HPDE6-E6E7 (cell line): ENCODE measurements around the gene RSAD1.

ENCODE experiments used
- DNase-seq: peaks from one replicate; pipeline ENCODE4 v3.0.0; 2011; ENCODE audit warnings: missing footprints; ENCODE audit errors: extremely low spot score

The RSAD1 gene

DNA sequence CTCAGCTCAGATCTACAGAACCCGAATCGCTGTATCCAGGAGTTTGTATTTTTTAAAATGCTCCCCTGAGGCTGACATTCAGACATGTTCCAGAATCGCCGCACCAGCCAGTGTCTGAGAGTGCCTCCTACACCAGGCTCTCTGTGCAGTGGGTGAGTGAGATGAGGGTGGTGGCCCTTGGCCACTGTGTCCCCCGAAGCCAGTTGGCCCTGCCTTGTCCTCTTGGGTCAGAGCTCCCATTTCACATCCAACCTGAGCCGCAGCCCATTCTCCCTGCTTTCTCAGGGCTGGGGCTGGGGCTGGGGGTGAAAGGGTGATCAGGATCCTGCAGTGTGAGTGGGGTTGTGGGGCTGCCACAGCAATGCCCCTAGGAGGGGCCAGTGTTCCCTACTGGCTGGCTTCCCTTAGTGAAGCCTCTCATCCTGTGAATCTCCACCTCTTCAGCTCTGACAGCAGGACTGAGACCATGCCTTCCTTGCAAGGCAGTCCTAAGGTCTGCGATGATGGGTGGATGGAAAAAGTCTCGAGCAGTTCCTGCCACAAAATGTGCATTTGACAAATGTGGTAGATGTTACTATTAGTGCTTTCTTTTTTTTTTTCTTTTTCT, 16.7 kb downstream of the RSAD1 start:
- DNase-seq, result no peak

DNA sequence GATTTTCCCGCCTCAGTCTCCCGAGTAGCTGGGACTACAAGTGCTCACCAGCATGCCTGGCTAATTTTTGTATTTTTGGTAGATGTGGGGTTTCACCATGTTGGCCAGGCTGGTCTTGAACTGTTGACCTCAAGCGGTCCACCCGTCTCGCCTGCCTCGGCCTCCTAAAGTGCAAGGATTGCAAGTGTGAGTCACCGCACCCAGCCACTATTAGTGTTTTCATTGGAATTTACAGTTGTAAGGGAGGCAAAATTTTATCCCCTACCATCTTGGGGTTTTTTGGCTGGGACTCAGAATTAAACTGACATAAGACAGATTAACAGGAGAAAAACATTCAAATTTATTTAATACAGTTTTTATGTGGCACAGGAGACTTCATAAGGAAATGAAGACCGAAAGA, 17.3 kb downstream of the RSAD1 start:
- no peak for DNase-seq

DNA sequence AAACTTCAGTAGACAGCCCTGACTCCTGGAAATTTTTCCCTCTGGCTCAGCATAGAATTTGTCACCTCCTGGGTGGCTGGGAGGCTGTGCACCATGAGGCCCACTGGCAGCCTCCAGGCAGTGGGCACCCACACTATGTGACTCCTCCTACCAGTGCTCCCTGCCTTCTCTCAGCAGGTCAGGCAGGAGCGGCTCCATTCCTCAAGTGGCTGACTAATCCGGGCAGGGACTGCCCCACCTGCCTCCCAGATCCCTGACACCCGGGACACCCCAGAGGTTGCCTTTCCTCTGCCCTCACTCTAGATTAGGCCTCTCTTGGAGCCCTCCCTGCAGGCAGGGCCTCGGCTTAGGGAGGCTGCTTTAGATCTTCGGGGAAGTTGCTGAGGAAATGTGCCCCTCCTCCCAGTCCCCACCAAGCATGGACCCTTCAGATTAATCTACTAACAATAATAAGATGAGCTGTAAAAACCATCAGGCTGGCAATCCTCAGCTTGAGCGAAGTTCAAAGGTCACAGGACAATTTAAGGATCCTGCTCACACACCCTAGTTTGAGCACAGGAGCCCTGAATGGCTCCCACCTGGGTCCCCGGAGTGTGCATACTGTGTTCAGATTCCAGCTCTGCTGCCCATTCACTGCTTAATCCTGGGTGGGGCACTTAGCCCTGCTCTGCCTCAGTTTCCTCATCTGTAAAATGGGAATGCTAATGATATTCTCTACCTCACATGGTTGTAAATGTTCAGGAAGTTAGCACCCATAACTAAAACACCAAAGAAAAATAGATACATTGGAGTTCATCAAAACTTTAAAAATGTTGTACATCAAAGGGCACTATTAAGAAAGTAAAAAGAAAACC, 19.6 kb downstream of the RSAD1 start:
- DNase-seq, result peak; percentile 77

DNA sequence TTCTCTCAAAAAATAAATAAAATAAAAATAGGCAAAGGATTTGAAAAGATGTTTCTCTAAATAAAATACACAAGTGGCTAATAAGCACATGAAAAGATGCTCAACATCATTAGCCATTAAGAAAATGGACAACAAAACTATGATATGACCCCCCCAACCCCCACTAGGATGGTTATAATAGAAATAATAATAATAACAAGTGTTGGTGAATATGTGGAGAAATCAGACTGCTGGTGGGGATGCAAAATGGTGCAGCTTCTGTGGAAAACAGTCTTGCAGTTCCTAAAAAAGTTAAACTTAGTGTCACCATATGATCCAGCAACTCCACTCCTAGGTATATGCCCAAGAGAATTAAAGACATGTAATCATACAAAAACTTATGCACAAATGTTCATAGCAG, 20.6 kb downstream of the RSAD1 start:
- DNase-seq, result no peak

DNA sequence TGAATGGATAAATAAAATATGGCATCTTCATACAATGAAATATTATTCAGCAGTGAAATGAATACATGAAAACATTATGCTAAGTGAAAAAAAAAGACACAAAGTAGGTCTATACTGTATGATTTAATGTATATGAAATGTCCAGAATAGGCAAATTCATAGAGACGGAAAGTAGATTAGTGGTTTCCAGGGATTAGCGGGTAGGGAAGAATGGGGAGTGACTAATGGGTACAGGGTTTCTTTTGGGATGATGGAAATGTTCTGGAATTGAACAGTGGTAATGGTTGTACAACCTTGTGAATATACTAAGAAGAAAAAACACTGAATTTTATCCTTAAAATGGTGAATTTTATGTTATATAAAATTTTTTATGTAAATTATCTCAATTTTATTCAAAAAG, 21.1 kb downstream of the RSAD1 start:
- no peak for DNase-seq

DNA sequence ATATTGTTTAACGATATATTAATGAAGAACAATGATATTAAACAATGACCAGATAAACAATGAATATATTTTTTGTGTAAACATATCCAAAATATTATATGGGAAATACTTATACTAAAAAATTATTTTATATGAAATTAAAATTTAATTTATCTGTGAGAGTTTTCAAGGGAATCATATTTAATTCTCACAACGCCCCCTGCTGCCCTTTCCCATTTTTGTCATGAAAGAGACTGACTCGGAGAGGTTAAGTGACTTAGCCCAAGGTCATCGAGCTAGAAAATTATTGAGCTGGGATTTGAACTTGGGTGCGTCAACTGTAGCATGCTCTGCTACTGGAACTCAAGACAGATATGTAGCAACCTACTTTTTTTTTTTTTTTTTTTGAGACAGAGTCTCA, 22.4 kb downstream of the RSAD1 start:
- DNase-seq, result no peak

GRCh38 chr17:50502301-50502990, 23.8 kb downstream of the RSAD1 start:
- DNase-seq, result no peak

DNA sequence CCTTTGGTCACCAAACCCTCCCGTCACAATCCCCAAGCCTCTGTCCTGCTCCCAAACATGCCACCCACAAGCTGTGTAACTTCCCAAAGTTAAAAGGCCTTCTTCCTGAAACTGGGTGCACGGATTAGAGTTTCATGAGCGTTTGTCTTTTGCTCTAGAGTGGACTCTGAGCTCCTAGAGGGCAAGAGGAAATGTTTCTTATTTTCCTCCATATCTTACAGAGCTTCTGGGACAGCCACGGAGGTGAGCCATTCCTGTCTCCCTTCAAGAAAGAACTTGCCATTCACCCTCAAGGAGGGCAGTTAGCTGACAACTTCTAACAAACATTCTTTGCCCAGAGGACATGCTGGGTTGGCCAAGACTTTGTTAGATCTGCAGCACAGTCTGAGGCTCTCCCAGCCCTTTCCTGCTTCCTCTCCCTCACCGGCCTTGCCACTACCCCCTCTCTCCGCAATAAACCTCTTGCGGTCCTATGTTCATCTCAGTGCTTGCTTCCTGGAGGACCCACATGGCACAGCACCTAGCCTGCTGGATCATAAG, 27.0 kb downstream of the RSAD1 start:
- no peak for DNase-seq

DNA sequence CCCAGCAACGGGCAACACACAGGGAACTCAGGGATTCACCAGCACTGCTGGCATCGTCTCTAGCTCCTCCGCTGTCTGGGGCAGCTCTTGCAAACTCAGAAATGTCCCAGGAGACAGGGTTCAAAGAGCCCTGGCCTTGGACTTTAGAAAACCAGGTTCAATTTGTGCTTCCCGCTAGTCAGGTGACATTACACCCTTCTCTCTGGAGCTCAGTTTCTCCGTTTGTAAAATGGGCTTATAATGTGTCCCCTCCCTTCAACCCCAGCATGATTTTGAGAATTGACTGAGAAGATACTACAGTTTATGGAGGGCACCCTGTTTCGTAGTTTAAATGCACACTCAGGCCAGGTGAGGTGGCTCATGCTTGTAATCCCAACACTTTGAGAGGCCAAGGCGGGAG, 27.6 kb downstream of the RSAD1 start:
- DNase-seq, result no peak

- no peak for DNase-seq
These were observed 29.4 kb downstream of the RSAD1 start, which contains the start of gene MYCBPAP for GRCh38 chr17:50507871-50508572. Gene MYCBPAP (plus strand): TSS chr17:50508439. CDS start chr17:50508675, 236 bp downstream.

GRCh38 chr17:50508573-50509460, 30.2 kb downstream of the RSAD1 start:
- DNase-seq, result no peak

GRCh38 chr17:50511058-50511457, 32.4 kb downstream of the RSAD1 start:
- DNase-seq, result peak; percentile 52

GRCh38 chr17:50513495-50513894, 34.8 kb downstream of the RSAD1 start:
- no peak for DNase-seq

DNA sequence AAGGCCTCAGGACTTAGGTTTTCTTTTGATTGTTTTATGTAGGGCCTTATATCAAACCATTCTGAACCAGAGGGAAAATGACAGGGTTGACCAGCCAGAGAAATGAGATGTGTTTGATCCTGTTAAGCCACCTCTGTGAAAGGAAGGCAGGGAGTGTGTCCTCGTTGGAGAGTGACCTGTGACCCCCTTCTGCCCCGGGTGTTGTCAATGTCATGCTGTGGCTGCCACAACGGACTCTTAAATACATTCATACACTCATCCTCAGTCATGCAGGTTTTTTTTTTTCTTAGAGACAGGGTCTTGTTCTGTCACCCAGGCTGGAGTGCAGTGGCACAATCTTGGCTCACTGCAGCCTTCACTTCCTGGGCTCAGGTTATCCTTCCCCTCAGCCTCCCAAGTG, 35.7 kb downstream of the RSAD1 start:
- no peak for DNase-seq

GRCh38 chr17:50514936-50515702, 36.5 kb downstream of the RSAD1 start:
- DNase-seq, result no peak

DNA sequence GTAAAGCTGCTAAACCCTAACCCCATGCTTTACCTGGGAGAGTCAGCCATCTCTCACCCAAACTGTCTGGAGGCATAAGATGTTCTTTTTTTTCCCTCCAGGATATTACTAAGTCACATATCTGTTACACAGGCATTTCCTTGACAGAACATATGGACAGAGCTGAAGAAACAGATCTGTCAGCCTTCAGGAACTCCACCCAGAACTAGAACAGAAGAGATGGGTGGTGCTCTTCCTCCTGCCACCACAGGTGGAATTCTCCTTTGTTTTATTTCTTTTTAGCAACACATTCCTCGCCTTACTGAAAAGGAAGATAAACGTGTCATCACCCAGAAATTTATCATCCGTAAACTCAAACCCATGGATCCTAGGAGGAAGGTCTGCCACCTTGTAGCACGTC, 38.4 kb downstream of the RSAD1 start:
- no peak for DNase-seq

DNA sequence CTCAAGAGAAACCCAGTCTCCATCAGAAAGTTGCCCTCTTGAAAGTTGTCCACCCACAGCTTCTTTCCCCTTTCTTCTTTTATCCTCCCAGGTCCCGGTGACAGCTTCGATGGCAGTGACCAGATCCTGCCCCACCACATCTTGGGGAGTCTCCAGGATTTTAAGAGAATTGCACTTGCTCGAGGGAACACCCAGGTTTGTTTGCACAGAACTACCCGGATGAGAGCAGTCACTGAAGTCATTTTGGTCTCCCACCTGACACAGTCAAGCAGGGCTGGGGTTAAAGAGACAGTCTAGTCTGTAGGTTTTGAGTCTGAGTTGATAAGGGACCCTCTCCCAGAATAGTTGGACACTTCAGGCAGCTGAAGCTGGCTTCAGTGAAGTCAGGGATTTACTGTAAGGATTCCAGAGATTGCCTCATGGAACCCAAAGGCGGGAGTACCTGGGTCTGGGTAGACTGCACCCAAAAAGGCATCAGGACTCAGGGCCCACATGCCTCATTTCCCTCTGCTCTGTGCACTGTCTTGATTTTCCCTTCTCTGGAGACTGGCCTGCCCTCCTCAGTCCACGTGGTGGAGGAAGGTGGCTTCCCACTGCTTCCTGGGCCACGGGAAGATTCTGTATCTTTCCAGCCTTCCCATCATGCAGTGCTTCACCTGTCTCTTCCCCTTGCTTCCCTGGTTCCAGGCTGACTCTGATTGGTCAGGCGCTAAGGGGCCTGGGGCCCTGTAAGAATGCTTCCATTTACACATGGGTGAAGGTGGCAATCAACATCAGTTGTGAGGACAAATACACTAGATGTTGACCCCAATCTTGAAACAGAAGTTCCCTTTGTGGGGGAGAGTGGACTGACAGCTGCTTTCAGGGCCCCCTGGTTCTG, 39.1 kb downstream of the RSAD1 start:
- DNase-seq, result no peak

GRCh38 chr17:50518384-50519023, 39.8 kb downstream of the RSAD1 start:
- DNase-seq, result no peak
